Panc1 (cell line): ENCODE data around the gene LIMS3. TPM values are rescaled to one million over a fixed set of nuclear protein-coding genes. Genes with fewer than 3 reads are reported as not detected.
"Not testable (repeated sequence)": the region's sequence is repeated elsewhere in the genome, so short reads cannot be mapped to it uniquely, and the experiment has no call there.

Experiments used
- ATAC-seq: fragments of 200-7000 bp; cut with Tn5 transposase; 2 replicates; pipeline ENCODE4 v1.9.1; 2020; ENCODE audit warnings: mild to moderate bottlenecking, moderate library complexity
- BruUV-seq: library from RNA; stranded (reverse); fragments of 400-500 nt; replicated peaks from 2 replicates; lab custom pipeline; 2021; lab: Mats Ljungman, UMichigan
- CTCF ChIA-PET: fragments of 300-600 bp; sonication (Branson Sonifier 250); formaldehyde crosslinking; loops from one replicate; lab custom pipeline; 2022; ENCODE audit warnings: antibody characterized with exemption; lab: Charles Lee
- POLR2A ChIA-PET: fragments of 300-600 bp; sonication (Branson Sonifier 250); formaldehyde crosslinking; loops from one replicate; lab custom pipeline; 2022; ENCODE audit warnings: antibody characterized with exemption; lab: Charles Lee
- DNase-seq: peaks from one replicate; pipeline ENCODE4 v3.0.0-alpha.2; 2010; ENCODE audit warnings: low read depth, low spot score
- H3K27ac ChIP-seq: 2 replicates; pipeline ENCODE4 v1.5.1; 2011; ENCODE audit warnings: mild to moderate bottlenecking, low read length, inconsistent platforms
- H3K27me3 ChIP-seq: fragments of 200-500 bp; sonication (Bioruptor generic); 2 replicates; pipeline ENCODE4 v1.6.0; 2014; ENCODE audit warnings: low read length, inconsistent platforms; ENCODE audit not compliant: control insufficient read depth, insufficient read depth
- H3K36me3 ChIP-seq: fragments of 200-500 bp; sonication (Bioruptor generic); 2 replicates; pipeline ENCODE4 v1.5.1; 2014; ENCODE audit warnings: inconsistent platforms, mild to moderate bottlenecking, low read length, moderate library complexity; ENCODE audit not compliant: control insufficient read depth, insufficient read depth
- H3K4me1 ChIP-seq: 2 replicates; pipeline ENCODE4 v1.5.1; 2011; ENCODE audit warnings: inconsistent platforms, mild to moderate bottlenecking, low read length, moderate library complexity; ENCODE audit not compliant: control insufficient read depth, insufficient read depth
- H3K4me3 ChIP-seq, 2 experiments: 2 replicates each; pipeline ENCODE4 v1.5.1; 2011 to 2012; ENCODE audit warnings: low read depth in 2 of 2, low read length in 2 of 2, mild to moderate bottlenecking in 2 of 2, inconsistent platforms in 1 of 2, moderate library complexity in 1 of 2
- H3K9me3 ChIP-seq: fragments of 200-500 bp; sonication (Bioruptor generic); 2 replicates; pipeline ENCODE4 v1.5.1; 2014; ENCODE audit warnings: low read depth, mild to moderate bottlenecking, inconsistent platforms, low read length, moderate library complexity; ENCODE audit not compliant: control insufficient read depth, insufficient read depth
- in situ Hi-C: cut with HindIII; loops from 2 replicates; pipeline ENCODE4 v1.10.0; 2016; ENCODE audit warnings: low sequenced_read_pairs, low pct_unique_long_range_greater_than_20kb
- intact Hi-C: fragments of 100-400 bp; cut with micrococcal nuclease; formaldehyde crosslinking; loops from one replicate; pipeline ENCODE4 v1.10.0; 2022; ENCODE audit not compliant: unreplicated experiment
- total RNA-seq: library from RNA; stranded (reverse); gene quantifications from one replicate; pipeline ENCODE4 v1.2.1, GENCODE V29; 2021; ENCODE audit not compliant: unreplicated experiment

LIMS3 gene
- total RNA-seq, 1 experiment from 2014 or later = 2.6 TPM

DNA sequence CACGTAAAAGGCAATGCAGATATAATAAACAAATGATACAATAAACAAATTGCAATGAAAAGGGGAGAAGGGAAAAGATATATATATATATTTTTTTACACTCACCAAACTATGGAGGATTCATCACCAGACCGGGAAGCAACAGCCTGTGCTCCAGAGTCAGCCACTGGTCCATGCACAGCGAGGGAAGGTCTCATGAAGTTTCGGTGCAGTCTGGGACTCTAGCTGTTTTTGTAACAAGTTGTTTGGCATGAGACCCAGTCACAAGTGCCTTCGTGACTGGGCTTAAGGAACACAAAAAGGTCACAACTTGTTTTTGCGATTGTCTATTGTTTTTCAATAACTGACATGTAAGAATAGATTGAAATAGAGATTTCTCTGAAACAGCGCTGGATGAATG is 4.8 kb upstream of the LIMS3 start:
- in situ Hi-C loops, CTCF ChIA-PET, BruUV-seq, H3K4me3 ChIP-seq, H3K27ac ChIP-seq, H3K4me1 ChIP-seq, H3K9me3 ChIP-seq, intact Hi-C loops, POLR2A ChIA-PET, H3K27me3 ChIP-seq, ATAC-seq, DNase-seq, H3K36me3 ChIP-seq: not testable (repeated sequence)

DNA sequence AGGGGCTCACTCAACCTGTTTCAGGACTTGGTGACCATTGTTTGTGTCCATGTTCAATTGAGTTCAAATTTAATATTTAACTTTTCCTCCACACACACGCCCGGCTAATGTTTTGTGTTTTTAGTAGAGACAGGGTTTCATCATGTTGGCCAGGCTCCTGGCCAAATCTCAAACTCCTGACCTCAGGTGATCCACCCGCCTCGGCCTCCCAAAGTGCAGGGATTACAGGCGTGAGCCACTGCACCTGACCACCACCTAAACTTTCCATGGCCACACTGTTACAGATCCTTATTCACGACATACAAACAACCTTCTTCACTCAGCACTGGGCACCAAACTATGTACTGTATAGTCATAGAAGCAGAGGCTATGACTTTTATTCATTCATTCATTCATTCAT is 4.3 kb upstream of the LIMS3 start:
- H3K4me3 ChIP-seq, H3K9me3 ChIP-seq, CTCF ChIA-PET, H3K4me1 ChIP-seq, in situ Hi-C loops, POLR2A ChIA-PET, H3K27ac ChIP-seq, ATAC-seq, DNase-seq, intact Hi-C loops, H3K27me3 ChIP-seq, H3K36me3 ChIP-seq, BruUV-seq: not testable (repeated sequence)

DNA sequence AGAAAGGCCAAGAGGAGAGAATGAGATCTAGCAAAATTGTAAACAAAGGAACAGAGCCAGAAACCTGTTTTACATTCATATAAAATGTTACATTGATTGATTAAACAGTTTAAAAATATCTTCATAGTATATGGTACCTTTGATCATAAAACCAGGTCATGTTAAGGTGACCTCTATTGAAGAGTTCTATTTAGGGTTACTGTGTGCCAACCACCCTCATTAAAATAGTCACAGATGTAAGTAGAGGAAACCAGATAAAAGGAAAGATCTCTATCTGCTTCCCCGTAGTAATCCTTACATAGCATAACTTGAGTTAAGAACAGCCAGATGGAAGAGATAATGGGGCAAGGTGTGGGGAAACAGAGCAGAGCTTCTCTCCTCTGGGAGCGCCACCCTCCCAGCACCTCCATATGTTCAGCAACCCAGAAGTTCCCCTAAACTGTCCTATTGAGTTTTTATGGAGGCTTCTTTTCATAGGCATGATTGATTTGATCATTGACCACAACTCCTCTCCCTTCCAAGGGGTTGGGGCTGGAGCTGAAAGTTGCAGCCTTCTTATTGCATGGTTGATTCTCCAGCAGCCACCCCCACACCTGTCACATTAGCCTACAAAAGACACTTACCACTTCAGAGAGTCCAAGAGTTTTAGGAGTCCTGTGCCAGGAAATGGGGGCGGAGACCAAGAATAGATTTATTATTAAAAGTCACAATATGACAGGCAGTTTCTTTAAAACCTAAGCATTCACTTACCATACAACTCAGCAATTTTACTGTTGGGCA is 3.2 kb upstream of the LIMS3 start:
- H3K27me3 ChIP-seq, DNase-seq, ATAC-seq, H3K9me3 ChIP-seq, intact Hi-C loops, POLR2A ChIA-PET, in situ Hi-C loops, H3K4me1 ChIP-seq, BruUV-seq, H3K4me3 ChIP-seq, H3K36me3 ChIP-seq, CTCF ChIA-PET, H3K27ac ChIP-seq: not testable (repeated sequence)

DNA sequence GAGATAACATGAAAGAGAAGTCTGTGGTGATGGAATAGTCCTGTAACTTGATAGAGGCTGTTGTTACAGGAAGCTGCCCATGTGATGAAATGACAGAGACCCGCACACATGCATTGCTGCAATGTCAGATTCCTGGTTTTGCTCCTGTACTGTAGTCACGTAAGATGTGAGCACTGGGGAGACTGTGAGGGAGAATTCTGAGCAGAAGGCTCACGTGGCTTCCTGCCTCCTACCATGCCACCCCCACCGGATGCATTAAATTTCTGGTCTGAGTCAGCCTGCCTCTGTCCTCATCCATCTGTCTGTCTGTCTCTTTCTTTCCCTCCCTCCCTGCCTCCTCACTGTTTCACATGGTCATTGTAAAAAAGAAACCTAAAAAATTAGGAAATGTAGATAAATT is 2.3 kb upstream of the LIMS3 start:
- H3K27ac ChIP-seq, POLR2A ChIA-PET, H3K27me3 ChIP-seq, in situ Hi-C loops, BruUV-seq, DNase-seq, H3K36me3 ChIP-seq, H3K9me3 ChIP-seq, CTCF ChIA-PET, intact Hi-C loops, H3K4me3 ChIP-seq, H3K4me1 ChIP-seq: not testable (repeated sequence)
- peak; percentile 47; the same call in 1 of the 2 replicates for ATAC-seq

DNA sequence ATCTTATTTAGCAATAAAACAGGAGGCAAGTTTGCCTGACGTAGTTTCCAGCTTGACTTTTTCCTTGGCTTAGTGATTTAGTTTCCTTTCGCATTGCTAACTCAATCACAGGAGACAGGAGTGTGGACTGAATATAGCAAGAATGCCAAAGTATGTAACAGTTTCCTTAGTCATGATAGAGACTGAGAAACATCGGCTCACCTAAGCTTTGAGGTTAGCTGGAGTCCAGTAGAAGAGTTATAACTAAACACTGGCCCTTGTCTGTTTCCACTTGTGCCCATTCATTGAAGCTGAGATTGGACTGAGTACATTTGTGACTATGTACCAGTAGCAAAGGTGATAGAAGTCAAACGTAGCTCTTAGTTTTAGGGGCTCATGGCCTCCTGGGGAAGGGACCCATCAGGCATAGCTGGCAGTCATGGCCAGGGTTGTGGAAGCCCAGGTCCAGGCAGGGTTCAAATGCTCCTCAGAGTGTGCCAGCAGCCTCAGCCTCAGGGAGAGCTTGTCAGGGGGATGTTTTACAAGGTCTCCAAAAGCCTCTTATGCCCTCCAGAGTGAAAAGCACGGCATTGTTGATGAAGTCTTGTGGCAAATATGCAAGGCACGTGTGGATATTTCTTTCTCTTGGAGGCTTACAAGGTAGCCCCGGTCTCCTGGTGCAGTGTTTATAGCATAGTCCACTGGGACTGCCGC is 573 bp upstream of the LIMS3 start:
- CTCF ChIA-PET, H3K4me3 ChIP-seq, DNase-seq, BruUV-seq, in situ Hi-C loops, H3K27me3 ChIP-seq, H3K9me3 ChIP-seq, intact Hi-C loops, H3K36me3 ChIP-seq, H3K4me1 ChIP-seq, H3K27ac ChIP-seq, POLR2A ChIA-PET: not testable (repeated sequence)
- peak; percentile 56 for ATAC-seq

DNA sequence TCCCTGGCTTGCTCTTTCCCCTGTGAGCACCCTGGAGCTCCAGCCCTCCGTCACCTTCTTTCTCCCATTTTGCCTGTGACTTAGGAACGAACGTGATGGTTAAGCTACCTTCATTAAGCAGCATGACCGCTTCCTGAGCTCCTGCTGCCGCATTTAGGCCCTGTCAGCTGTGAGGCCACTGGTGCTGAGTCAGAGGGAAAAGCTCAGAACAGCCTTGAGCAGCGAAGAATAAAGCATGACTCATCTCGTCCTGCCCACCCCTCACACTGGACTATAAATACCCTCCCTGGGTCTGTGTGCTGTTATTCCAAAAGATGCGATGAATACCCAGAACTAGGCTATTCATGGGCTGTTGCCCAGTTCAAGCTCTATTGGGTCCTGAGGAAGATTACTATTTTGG is 7.3 kb downstream of the LIMS3 start:
- H3K4me1 ChIP-seq, DNase-seq, H3K27ac ChIP-seq, H3K36me3 ChIP-seq, CTCF ChIA-PET, BruUV-seq, intact Hi-C loops, H3K9me3 ChIP-seq, in situ Hi-C loops, H3K4me3 ChIP-seq, H3K27me3 ChIP-seq, POLR2A ChIA-PET: not testable (repeated sequence)
- ATAC-seq = peak; percentile 87

DNA sequence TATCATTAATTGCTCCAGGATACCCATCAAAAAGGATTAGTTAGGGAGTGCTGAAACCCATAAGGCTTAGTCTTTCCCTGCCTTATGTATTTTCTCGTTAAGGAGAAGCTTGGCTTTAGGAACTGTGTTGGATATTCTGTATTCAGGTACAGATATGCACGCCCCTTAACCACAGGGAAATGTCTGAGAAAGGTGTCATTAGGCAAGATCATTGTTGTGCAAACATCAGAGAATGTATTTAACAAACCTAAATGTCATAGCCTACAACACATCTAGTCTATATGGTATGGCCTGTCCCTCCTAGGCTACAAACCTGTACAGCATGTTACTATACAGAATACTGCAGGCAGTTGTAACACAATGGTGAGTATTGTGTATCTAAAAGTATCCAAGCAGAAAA is 10.1 kb downstream of the LIMS3 start:
- BruUV-seq = not testable (repeated sequence)

More for the DNA sequence above, 10.1 kb downstream of the LIMS3 start:
- H3K4me1 ChIP-seq, in situ Hi-C loops, intact Hi-C loops, H3K36me3 ChIP-seq, H3K27me3 ChIP-seq, DNase-seq, CTCF ChIA-PET, H3K9me3 ChIP-seq, H3K27ac ChIP-seq, H3K4me3 ChIP-seq, POLR2A ChIA-PET: not testable (repeated sequence)
- peak; percentile 30; the same call in 1 of the 2 replicates for ATAC-seq
